GM21367 (cell line): ENCODE data around the gene STAM2.
"Not testable (repeated sequence)": the region's sequence is repeated elsewhere in the genome, so short reads cannot be mapped to it uniquely, and the experiment has no call there.

Source experiments
- ATAC-seq: cut with Tn5 transposase; IDR thresholded peaks from one replicate; pipeline ENCODE4 v1.9.1; 2021; ENCODE audit not compliant: unreplicated experiment

The STAM2 gene

DNA sequence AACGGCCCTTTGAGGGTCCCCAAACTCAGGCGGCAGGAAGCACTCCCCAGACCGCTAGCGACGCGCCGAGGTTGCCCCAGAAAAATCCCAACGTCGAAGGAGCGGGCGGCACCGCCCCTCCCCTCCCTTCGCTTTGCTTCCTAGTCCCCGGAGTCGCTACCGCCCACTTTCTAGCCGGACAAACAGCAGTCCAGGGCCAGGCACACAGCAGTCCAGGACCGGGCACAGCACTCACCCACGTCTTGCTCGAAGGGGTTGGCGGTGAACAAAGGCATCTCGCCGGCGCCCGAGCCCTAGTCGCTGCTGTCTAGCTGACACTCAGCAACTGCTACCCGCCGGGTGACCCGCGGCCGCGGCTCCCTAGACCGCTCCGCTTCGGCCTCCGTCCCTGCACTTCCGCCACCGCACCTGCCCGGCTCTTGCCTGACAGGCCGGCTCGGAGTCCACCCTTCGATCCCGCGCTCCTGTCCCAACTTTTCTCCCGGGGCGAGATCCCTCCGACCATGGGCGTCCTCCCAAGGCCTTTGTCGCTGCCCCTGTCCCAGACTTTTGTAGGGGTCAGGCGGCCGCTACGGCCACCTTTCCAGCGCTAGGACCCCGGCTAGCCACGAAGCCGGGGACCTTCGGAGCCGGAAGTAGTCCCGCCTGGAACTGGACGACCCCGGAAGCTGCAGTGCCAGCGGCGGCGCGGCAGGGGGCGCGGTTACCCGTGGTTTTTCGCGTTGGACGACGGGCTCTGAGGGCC lies at the start of gene STAM2:
Gene STAM2, minus strand, starts transcription at position 396 of the 745 bp plus-strand sequence. Its CDS starts 121 bp downstream, at position 275.
- ATAC-seq: peak; percentile 79

DNA sequence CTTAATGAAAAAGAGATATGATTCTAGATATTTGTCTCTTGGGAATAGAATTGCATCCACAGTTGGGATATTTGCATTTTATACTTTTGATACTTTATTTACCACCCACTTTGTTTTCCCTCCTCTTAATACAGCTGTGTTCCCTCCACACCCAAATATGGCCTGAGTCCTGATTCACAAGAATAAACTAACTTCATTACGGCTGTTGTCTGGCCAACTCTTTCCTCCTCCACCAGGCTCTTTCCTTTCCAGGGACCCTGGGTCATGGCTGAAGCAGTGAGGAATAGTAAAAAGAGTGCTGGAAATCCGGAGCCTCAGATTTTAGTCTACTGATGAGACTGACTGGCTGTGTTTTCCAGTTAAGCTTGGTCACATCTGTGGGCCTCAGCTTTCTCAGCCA lies 48.4 kb upstream of the STAM2 start:
- ATAC-seq: no peak

DNA sequence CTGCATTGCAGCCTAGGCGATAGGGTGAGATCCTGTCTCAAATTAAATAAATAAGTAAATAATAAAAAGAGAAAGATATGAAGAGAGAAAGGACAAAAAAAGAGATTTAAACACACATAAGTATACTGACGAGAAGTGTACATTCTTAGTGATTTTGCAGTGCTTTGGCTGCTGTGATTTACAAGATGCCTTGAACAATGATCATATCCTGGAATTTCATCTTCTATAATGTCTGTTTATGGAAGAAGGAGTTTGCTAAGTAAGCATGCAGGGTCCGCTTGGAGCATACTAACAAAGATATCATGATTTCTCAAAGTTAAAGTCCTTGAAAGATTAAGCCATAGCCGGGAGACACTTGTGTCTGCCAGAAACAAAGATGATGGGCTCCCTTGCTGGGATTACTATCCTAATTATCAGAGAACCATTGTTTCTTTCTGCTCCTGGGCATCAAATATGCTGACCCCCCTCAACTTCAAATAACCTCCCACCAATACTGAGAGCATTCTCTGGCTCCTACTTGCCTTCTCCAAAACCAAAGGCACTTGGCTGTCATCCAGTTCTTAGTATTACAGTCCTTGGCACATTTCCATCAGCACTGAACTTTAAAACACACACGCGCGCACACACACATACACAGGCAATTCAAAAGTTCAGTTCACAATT lies 47.5 kb upstream of the STAM2 start:
- no peak for ATAC-seq

DNA sequence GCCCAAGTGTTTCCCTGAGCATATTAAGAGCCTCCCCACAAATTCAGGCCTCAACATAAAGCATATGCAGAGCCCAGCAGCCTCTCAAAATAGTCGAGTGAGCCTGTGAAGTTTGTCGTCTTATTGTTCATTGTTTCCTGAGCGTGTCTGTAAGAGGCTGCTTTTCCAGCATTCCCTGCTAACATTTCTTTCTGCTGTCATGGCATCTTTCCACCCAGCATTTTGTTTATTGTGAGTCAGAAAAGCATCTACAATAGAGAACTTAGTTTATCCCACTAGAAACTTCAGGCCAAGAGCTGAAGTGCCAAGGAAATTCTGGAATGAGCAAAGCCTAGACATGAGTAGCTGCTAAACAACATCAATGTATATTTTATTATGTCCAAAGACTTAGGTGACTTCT lies 46.3 kb upstream of the STAM2 start:
- ATAC-seq: no peak

DNA sequence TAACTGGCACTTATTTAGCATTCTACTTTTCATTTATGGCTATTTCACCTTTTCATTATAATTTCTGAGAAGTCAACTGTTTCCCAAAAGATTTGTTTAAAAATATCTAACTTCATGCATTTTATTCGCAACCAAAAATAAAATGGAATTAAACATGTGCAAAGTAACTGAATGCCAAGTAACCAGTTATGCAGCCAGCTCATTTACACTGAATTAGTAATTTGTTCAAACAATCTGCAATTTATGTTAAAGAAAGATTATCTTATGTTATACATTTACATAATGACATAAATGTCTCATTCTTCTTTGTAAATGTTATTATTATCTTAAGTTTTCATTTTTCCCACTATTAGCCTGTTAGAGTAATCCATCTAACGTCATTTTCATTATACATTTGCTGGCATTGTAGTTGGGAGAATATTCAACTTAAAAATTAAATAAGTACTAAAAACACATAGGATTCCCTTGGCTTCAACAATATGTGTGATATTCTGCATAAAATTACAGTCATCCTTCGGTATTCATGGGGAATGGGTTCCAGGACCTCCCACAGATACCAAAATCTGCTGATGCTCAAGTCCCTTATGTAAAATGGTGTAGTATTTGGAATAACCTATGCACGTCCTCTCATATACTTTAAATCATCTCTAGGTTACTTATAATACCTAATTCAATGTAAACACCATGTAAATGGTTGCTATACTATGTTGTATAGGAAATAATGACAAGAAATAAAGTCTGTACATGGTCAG lies 43.7 kb upstream of the STAM2 start:
- ATAC-seq: no peak

DNA sequence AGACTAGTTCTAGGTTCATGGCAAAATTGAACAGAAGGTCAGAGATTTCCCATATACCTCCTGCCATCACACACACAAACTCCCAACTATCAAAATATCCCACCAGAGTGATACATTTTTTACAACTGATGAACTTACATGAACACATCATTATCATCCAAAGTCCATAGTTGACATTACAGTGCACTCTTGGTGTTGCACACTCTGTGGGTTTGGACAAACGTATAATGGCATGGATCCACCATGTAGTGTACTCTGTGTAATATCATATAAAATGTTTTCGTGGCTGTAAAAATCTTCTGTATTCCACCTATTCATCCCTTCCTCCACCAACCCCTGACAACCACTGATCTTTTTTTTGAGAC lies 25.9 kb upstream of the STAM2 start:
- no peak for ATAC-seq

DNA sequence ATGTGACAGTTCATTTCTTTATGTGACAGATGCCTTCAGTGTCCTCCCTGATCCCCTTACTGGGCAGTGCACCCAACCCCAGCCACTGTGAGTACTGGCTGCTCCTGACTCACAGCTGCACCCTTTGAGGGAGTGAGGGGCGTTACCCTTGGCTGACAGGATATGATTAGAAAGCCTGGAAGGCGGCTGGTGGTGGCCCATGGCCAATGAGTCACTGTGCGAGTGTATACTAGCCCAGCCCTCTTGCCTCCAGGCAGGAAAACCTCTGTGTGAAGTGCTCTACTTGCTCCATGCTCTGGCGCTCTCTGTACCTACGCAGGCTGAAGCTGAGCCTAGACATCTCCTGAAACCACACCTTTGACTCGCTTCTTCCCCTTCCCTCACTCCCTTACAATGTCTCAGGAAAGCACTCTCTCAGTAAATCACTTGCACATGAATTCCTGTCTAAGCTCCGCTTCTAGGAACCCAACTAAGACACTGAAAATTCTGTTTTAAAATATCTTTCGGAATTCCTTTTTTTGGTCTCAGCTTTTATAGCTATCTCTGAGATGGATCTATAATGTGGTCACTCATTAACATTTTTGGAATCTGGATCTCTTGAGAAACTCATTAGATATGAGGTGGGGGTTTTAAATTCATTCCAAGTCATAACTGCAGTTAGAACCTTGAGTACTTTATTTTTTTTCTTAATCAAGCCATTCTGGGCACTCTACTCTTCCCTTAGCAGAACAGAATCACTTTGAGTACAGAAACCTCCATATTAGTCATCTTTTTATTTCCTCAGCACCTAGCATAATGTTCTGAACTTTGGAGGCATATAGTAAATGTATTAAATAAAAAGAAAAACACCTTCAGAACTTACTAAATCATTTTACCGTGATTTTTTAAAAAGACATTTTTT lies 25.3 kb upstream of the STAM2 start:
- no peak for ATAC-seq

DNA sequence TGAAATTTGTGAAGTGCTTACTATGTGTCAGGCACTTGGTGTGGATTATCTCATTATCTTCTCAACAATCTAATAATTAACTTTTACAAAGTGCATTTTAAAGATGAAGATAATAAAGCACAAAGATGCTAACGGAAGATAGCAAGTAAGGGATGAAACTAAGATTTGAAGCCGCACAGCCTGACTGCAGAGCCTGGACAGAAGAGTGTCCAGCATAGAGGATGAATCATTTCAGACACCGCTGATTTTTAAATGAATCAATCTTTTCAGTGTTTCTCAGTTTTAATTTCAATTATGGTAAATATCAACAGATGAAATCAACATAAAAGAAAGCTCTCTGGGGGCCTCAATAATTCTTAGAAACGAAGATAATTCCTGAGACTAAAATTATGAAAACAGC lies 24.5 kb upstream of the STAM2 start:
- ATAC-seq: no peak

DNA sequence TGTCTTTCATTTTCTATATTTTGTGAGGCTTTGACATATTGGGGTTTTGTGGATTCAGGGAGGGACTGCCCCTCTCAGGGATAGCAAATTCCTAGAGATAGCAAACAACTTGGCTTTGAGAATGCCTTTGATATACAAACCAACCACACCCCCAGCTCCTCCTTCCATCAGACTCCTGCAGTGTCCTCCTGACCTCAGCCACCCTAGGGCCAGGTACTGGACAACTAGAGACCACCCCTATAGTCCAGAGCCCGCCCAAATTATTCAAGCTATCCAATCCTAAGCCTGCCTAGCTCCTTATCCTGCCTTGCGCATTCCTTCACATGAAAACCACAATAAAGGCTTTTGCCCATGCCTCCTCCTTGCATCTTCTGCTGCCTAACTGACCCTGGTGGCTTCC lies 22.9 kb upstream of the STAM2 start:
- ATAC-seq: no peak

DNA sequence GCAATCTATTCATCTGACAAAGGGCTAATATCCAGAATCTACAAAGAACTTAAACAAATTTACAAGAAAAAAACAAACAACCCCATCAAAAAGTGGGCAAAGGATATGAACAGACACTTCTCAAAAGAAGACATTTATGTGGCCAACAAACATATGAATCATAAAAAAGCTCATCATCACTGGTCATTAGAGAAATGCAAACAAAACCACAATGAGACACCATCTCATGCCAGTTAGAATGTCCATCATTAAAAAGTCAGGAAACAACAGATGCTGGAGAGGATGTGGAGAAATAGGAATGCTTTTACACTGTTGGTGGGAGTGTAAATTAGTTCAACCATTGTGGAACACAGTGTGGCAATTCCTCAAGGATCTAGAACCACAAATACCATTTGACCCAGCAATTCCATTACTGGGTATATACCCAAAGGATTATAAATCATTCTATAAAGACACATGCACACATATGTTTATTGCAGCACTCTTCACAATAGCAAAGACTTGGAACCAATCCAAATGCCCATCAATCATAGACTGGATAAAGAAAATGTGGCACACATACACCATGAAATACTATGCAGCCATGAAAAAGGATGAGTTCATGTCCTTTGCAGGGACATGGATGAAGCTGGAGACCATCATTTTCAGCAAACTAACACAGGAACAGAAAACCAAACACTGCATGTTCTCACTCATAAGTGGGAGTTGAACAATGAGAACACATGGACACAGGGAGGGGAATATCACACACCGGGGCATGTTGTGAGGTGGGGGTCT lies 22.1 kb upstream of the STAM2 start:
- not testable (repeated sequence) for ATAC-seq

DNA sequence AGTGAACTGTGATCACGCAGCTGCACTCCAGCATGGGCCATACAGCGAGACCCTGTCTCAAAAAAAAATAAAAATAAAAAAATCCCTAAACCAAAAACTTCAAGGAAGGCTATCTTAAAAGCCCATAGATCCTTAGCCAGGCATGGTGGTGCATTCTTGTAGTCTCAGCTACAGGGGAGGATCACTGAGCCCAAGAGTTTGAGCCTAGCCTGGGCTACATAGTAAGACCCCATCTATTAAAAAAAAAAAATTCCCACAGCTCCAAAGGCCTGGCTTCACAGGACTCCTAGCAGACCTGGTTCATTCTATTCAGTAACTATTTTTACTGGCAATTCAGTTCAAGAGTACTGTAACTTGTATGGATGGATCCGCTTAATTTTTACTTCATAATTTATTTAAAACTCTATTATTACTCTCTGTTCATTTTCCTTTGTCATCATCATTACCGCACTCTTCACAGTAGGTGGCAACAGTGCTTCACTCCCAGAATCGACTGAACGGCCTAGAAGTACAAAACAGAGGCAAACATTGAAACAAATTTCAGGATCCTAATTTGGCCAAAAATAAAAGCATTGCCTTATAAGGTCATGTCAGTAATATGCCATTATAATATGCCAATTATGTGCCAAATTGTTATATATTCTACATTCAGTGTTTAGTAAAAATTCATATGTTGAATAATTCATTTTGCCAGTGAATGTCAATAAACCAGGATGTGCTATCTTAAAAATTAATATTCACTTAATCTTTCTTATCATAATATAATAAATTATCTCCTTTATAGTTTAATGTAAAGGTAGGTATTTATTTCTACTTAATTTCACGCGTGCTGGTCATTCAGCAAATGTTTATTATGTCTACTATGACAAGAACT lies 14.3 kb upstream of the STAM2 start:
- ATAC-seq: peak; percentile 80

DNA sequence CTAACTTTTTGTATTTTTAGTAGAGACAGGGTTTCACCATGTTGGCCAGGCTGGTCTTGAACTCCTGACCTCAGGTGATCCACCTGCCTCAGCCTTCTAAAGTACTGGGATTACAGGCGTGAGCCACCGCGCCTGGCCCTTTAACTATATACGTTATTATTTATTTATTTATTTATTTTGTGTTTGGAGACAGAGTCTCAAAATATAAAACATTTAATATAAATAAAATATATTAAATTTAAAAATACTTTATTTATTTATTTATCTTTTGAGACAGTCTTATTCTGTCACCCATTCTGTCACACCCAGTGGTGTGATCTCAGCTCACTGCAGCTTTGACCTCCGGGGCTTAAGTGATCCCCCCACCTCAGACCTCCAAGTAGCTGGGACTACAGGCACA lies 11.2 kb upstream of the STAM2 start:
- ATAC-seq: not testable (repeated sequence)

DNA sequence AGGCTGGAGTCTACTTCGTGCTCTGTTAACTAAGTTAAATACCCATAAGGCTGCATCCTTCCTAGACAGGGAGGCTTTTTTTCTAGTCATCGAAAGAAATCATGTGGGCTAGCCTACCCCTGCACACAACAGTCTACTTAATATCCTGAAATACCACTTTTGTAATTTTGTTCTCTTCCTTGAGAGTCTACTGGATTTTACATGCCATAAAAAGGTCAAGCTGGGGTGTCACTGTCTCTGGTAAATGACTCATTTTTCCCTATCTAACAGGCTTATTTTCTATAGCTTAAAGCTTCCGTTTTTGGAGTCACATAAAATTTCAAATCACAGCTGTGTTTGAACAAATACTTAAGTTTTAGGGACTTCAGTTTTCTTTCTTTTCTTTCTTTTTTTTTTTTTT lies 10.7 kb upstream of the STAM2 start:
- ATAC-seq: no peak

DNA sequence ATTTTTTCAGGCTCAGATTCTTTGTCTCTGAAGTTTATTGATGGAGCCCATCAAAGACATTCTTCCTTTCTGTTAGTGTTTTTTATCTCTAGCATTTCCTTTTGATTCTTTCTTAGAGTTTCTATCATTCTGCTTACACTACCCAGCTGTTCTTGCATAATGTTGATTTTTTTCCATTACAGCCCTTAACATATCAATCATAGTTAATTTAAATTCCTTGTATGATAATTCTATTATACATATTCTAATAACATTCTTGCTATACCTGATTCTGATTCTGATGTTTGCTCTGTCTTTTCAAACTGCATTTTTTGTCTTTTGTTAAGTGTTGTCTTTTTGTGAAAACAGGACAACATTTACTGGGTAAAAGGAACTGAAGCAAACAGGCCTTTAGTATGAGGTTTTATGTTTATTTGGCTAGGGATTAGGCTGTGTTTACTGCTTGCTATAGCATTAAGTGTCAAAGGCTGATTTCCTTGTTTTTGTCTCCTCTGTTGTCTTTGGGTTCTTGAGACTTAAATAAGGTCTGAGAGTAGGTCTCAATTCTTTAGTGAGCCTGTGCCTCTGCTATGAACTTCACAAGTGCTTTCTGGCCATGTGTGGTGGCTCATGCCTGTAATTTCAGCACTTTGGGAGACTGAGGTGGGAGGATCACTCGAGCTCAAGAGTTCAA lies 8.0 kb upstream of the STAM2 start:
- ATAC-seq: no peak

DNA sequence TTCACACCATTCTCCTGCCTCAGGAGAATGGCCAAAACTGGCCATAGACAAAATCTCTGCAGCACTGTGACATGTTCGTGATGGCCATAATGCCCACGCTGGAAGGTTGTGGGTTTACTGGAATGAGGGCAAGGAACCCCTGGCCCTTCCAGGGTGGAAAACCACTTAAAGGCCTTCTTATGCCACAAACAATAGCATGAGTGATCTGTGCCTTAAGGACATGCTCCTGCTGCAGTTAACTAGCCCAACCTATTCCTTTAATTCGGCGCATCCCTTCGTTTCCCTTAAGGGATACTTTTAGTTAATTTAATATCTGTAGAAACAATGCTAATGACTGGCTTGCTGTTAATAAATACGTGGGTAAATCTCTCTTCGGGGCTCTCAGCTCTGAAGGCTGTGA lies 2.1 kb upstream of the STAM2 start:
- not testable (repeated sequence) for ATAC-seq

DNA sequence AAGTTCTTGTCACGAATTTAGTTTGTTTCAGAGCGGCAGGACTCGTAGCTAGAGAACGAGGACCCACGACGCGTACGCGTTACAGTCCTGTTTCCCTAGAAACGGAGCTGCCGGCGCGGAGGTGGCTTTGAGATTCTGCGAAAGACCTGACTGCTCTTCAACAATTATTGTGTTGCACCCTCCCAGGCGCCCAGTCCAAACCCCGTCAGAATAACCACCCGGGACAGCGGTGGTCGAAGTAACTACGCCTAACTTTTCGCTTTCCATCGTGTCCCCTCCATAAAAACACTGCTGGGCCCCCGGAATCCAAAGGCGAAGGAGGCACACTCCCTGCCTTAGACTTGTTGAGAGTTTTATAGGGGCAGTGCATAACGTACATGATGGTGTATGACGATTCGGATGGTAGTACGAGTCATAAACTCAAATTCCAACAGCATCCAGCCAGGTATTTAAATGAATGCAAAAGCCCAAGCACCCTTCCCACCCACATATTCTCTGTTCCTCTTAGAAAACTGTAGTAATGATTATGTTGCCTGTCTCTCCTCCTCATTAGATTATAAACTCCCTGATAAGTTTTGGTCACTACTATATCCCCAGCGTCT lies 651 bp upstream of the STAM2 start:
- peak; percentile 6 for ATAC-seq

DNA sequence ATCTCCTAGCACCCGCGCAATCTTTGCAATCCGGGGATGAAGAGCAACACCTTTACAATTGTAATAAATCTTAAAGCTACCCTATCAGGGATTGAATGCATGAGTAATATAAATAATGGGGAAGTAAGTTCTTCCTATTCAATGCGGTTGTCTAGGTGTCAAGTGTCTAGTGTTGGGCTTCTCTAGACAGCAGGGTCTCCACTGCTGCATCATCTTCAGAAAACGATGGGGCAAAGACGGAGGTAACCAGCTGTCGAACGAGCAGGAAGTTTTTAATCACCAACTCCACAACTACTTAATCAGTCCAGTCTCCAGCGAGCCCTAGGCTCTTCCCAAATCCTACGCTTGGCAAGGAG lies 573 bp downstream of the STAM2 start:
- ATAC-seq: peak; percentile 20

DNA sequence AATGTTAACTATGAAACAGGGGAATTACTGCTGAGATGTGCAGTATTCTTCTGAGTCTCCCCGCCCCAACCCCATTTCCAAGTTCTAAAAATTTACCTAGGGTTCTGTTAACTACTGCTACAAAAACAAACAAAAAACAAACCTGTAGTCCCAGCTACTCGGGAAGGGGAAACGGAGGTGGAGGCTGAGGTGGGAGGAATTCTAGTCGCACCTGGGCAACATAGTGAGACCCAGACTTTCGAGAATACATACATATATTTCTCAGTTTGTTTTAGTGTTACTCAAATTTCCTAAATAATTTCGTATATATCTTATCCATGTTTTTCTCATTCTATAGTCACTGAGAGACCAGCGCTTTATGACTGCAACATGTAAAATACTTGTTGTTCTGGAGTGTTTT lies 989 bp downstream of the STAM2 start:
- ATAC-seq: no peak
